ENCODE results near the gene MAN1C1. TPM values are rescaled to one million over a fixed set of nuclear protein-coding genes. Genes with fewer than 3 reads are reported as not detected.

Gene MAN1C1
- total and polyA plus RNA-seq, 9 of the 15 experiments (the other 6 are each of a cell fraction or from before 2014, with no cell fraction given): 0.04 to 0.44 (median 0.10) TPM; not detected in 3

DNA sequence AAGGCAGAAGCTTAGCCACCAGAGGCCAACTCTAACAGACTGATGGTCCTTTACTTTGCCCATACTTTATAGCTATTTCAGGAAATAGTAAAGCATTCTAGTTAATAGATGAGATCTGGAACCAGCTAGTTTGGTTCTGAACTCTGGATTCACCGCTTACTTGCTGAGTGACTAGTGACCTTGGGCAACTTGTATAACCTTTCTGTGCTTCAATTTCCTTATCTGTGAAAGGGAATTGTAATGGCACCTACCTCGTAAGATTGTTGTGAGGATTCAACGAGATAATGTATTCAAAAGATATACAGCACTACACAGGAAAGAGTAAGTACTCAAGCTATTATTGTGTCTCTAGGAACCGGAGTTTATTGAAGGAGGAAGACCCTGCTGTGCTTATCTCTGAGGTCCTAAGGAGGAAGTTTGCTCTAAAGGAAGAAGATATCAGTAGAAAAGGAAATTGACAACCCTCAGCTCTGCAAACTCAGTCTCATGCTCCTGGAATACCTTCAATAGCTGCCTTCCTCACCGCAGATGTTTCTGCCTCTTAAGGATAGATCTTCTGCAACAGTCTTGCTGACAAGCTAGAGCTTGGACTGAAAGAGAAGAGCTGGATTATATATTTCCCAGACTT lies 215.1 kb downstream of the MAN1C1 start (continued):
- TF ChIP-seq AFF1 (IDR thresholded peaks at IDR 0.05; ENCODE audit: low read depth in 1 of 2, partially characterized antibody in 2 of 2) (no peak), POLR2H (tag; IDR thresholded peaks at IDR 0.05; ENCODE audit: low read depth) (no peak), HNRNPH1 (optimal IDR thresholded peaks at IDR 0.05; ENCODE audit: low read depth, low read length) (no peak), ZNF239 (CRISPR knock-in tag; IDR thresholded peaks at IDR 0.05) (no peak), SNAPC5 (CRISPR knock-in tag; IDR thresholded peaks at IDR 0.05) (no peak), SOX6 (IDR thresholded peaks at IDR 0.05) (peak; percentile 50; the same call in 1 of the 2 replicates), CREBBP (IDR thresholded peaks at IDR 0.05; ENCODE audit: low read depth, low read length) (no peak), MTA3 (IDR thresholded peaks at IDR 0.05; ENCODE audit: borderline replicate concordance) (no peak), SRSF7 (optimal IDR thresholded peaks at IDR 0.05; ENCODE audit: low read depth, low read length) (no peak), NCOA2 (IDR thresholded peaks at IDR 0.05; ENCODE audit: partially characterized antibody in 2 of 2) (no peak), ZNF584 (CRISPR knock-in tag; IDR thresholded peaks at IDR 0.05; ENCODE audit: low read depth) (no peak), ETV1 (tag; conservative IDR thresholded peaks at IDR 0.05; ENCODE audit: low read depth) (no peak), HMG20A (CRISPR knock-in tag; conservative IDR thresholded peaks at IDR 0.05) (no peak), ZNF174 (CRISPR knock-in tag; IDR thresholded peaks at IDR 0.05) (no peak), LEF1 (IDR thresholded peaks at IDR 0.05) (no peak), MAFG (tag; conservative IDR thresholded peaks at IDR 0.05) (no peak), NUFIP1 (IDR thresholded peaks at IDR 0.05; ENCODE audit: partially characterized antibody) (no peak), ZC3H8 (IDR thresholded peaks at IDR 0.05) (no peak), ZNF324 (CRISPR knock-in tag; IDR thresholded peaks at IDR 0.05) (no peak), PRMT5 (CRISPR knock-in tag; IDR thresholded peaks at IDR 0.05) (no peak), ZC3H11A (IDR thresholded peaks at IDR 0.05; ENCODE audit: low read depth, low read length) (no peak), ZNF282 (CRISPR knock-in tag; IDR thresholded peaks at IDR 0.05) (no peak)
- TF ChIP-seq, protein P1, sequence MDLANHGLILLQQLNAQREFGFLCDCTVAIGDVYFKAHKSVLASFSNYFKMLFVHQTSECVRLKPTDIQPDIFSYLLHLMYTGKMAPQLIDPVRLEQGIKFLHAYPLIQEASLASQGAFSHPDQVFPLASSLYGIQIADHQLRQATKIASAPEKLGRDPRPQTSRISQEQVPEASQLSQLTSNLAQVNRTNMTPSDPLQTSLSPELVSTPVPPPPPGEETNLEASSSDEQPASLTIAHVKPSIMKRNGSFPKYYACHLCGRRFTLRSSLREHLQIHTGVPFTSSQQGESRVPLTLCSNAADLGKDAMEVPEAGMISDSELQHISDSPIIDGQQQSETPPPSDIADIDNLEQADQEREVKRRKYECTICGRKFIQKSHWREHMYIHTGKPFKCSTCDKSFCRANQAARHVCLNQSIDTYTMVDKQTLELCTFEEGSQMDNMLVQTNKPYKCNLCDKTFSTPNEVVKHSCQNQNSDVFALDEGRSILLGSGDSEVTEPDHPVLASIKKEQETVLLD (IDR thresholded peaks at IDR 0.05): no peak
- TF ChIP-seq, protein P2, sequence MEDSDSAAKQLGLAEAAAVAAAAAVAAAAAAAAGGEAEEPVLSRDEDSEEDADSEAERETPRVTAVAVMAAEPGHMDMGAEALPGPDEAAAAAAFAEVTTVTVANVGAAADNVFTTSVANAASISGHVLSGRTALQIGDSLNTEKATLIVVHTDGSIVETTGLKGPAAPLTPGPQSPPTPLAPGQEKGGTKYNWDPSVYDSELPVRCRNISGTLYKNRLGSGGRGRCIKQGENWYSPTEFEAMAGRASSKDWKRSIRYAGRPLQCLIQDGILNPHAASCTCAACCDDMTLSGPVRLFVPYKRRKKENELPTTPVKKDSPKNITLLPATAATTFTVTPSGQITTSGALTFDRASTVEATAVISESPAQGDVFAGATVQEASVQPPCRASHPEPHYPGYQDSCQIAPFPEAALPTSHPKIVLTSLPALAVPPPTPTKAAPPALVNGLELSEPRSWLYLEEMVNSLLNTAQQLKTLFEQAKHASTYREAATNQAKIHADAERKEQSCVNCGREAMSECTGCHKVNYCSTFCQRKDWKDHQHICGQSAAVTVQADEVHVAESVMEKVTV (CRISPR knock-in tag; IDR thresholded peaks at IDR 0.05): no peak
